ENCODE results near the gene ZNF280A. TPM values are rescaled to one million over a fixed set of nuclear protein-coding genes. Genes with fewer than 3 reads are reported as not detected.
"Not testable (repeated sequence)": the region's sequence is repeated elsewhere in the genome, so short reads cannot be mapped to it uniquely, and the experiment has no call there.

ZNF280A gene
- total RNA-seq, 1 donor from 2014 or later, result not detected

- ATAC-seq (ENCODE audit: low read depth), result no peak
- POLR2A ChIA-PET, result no interaction called here
- Mint-ChIP-seq H3K36me3 (ENCODE audit: low read depth) (no peaks in the 10 kb centered on the region), H3K9me3 (no peaks in the 10 kb centered on the region), H3K27me3 (peaks cover 8% of the 10 kb centered on the region), H3K27ac (no peak overlapping the region), H3K4me1 (peaks cover 13% of the 10 kb centered on the region), H3K4me3 (no peak overlapping the region)
- no peak for DNase-seq
- CTCF ChIA-PET, result no interaction called here
- intact Hi-C loops (cut with micrococcal nuclease), result no loop called here
- no peak for TF ChIP-seq CTCF (IDR thresholded peaks at IDR 0.05)
These were observed 1.6 kb upstream of the ZNF280A start for GRCh38 chr22:22521631-22522030.

- ChIA-PET POLR2A (no interaction called here), CTCF (no interaction called here)
- H3K4me1 Mint-ChIP-seq, result peaks cover 13% of the 10 kb centered on the region
- TF ChIP-seq CTCF (IDR thresholded peaks at IDR 0.05), result no peak
- H3K27ac Mint-ChIP-seq, result no peak overlapping the region
- ATAC-seq (ENCODE audit: low read depth) (no peak), DNase-seq (no peak)
- no peaks in the 10 kb centered on the region for H3K9me3 Mint-ChIP-seq
- peaks cover 9% of the 10 kb centered on the region for H3K27me3 Mint-ChIP-seq
- no peak overlapping the region for H3K4me3 Mint-ChIP-seq
- intact Hi-C loops (cut with micrococcal nuclease), result no loop called here
- H3K36me3 Mint-ChIP-seq (ENCODE audit: low read depth), result no peaks in the 10 kb centered on the region
These were observed 865 bp upstream of the ZNF280A start for GRCh38 chr22:22520667-22521602.

DNA sequence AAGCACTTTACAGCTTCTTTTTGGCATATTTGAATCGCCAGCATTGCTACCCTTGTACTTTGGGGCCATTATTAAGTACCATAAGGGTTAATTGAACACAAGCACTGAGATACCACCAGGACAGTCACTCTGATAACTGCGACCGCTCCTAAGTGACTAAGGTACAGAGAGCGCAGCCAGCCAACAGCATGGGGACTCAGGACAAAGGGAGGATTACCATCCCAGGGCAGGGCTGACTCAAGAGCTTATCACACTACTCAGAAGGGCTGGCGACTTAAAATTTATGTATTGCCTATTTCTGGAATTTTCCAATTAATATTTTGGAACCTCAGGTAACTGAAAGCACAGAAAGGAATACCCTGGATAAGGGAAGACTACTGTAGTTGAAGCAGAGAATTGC, 479 bp downstream of the ZNF280A start:
- H3K36me3 Mint-ChIP-seq (ENCODE audit: low read depth), result no peaks in the 10 kb centered on the region
- ChIA-PET CTCF (interaction anchor here (1.5 kb wide), 1 partner anchor 11 kb away, joined by 5 read pairs; the partner anchor contains the start of gene ZNF280B), POLR2A (no interaction called here)
- peaks cover 12% of the 10 kb centered on the region for H3K4me1 Mint-ChIP-seq
- no peak for TF ChIP-seq CTCF (IDR thresholded peaks at IDR 0.05)
- no peak for ATAC-seq (ENCODE audit: low read depth)
- H3K4me3 Mint-ChIP-seq, result no peak overlapping the region
- intact Hi-C loops (cut with micrococcal nuclease), result no loop called here
- H3K9me3 Mint-ChIP-seq, result no peaks in the 10 kb centered on the region
- no peak for DNase-seq
- H3K27me3 Mint-ChIP-seq, result peaks cover 20% of the 10 kb centered on the region
- no peak overlapping the region for H3K27ac Mint-ChIP-seq

DNA sequence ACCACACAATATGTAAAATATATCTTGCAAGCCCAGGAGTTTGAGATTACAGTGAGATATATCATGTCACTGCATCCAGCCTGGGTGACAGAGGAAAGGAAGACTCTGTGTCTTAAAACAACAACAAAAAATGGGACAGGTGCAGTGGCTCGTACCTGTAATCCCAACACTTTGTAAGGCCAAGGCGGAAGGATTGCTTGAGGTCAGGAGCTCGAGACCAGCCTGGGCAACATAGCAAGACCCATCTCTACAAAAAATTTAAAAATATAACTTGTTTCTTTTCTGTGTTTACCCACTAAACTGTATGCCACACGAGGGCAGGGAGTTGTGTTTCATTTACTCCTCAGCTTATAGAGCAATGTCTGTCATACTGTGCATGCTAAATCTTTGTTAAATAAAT, 3.1 kb downstream of the ZNF280A start:
- Mint-ChIP-seq H3K27me3 (peaks cover 24% of the 10 kb centered on the region), H3K4me1 (peaks cover 4% of the 10 kb centered on the region), H3K27ac (no peak overlapping the region), H3K9me3 (no peaks in the 10 kb centered on the region), H3K36me3 (ENCODE audit: low read depth) (no peaks in the 10 kb centered on the region), H3K4me3 (no peak overlapping the region)
- POLR2A ChIA-PET, result no interaction called here
- TF ChIP-seq CTCF (IDR thresholded peaks at IDR 0.05), result no peak
- intact Hi-C loops (cut with micrococcal nuclease), result no loop called here
- CTCF ChIA-PET, result no interaction called here
- no peak for ATAC-seq (ENCODE audit: low read depth)
- no peak for DNase-seq

GRCh38 chr22:22515890-22516289, 4.2 kb downstream of the ZNF280A start:
- H3K27ac Mint-ChIP-seq, result no peak overlapping the region
- ChIA-PET CTCF (no interaction called here), POLR2A (no interaction called here)
- ATAC-seq (ENCODE audit: low read depth) (no peak), DNase-seq (no peak)
- H3K9me3 Mint-ChIP-seq, result peaks cover 3% of the 10 kb centered on the region
- H3K4me1 Mint-ChIP-seq, result peaks cover 4% of the 10 kb centered on the region
- H3K36me3 Mint-ChIP-seq (ENCODE audit: low read depth), result no peaks in the 10 kb centered on the region
- TF ChIP-seq CTCF (IDR thresholded peaks at IDR 0.05), result no peak
- H3K4me3 Mint-ChIP-seq, result no peak overlapping the region
- peaks cover 24% of the 10 kb centered on the region for H3K27me3 Mint-ChIP-seq
- intact Hi-C loops (cut with micrococcal nuclease), result no loop called here

DNA sequence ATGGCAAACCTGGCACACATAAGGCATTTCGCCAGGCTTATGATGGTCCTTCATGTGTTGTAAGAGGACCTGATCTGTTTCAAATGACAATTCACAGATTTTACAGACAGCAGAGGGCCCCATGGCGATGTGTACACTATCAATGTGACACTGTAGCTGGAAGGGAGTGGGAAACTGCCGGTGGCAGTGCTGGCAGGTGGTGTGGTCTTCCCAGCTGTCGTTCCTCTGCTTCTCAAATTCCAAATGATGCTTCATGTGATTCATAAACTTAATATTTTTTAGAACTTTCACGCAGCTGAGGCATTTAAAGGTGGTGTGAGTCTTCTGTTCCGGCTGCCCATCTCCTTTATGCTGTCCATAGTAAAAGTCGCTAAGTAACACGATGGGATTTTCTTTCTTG, 5.6 kb downstream of the ZNF280A start:
- peaks cover 24% of the 10 kb centered on the region for H3K27me3 Mint-ChIP-seq
- H3K27ac Mint-ChIP-seq; ATAC-seq (ENCODE audit: low read depth); POLR2A ChIA-PET; H3K9me3 Mint-ChIP-seq; CTCF ChIA-PET; H3K4me1 Mint-ChIP-seq; H3K36me3 Mint-ChIP-seq (ENCODE audit: low read depth); intact Hi-C loops (cut with micrococcal nuclease); H3K4me3 Mint-ChIP-seq; DNase-seq: not testable (repeated sequence)

Measured in activated B cell treated with CpG ODN at 0.5 μM for 24 hours (primary cell).